OCI-LY1 (cell line): Measurements from ENCODE around the gene PREX1.

Experiments
- EZH2 ChIP-seq: fragments of 200-600 bp; sonication (generic), shearing (Covaris generic); IDR thresholded peaks from 2 replicates; pipeline ENCODE4 v1.8.0; 2017; ENCODE audit warnings: borderline replicate concordance, mixed run types, mild to moderate bottlenecking, antibody characterized with exemption, low read length, moderate library complexity, mixed read lengths
- TF ChIP-seq, protein P1 (sequence below): fragments of 200-600 bp; sonication (generic), shearing (Covaris generic); IDR thresholded peaks from 2 replicates; pipeline ENCODE4 v1.5.1; 2017; ENCODE audit warnings: mild to moderate bottlenecking, antibody characterized with exemption, low read length, moderate library complexity, mixed read lengths

DNA sequence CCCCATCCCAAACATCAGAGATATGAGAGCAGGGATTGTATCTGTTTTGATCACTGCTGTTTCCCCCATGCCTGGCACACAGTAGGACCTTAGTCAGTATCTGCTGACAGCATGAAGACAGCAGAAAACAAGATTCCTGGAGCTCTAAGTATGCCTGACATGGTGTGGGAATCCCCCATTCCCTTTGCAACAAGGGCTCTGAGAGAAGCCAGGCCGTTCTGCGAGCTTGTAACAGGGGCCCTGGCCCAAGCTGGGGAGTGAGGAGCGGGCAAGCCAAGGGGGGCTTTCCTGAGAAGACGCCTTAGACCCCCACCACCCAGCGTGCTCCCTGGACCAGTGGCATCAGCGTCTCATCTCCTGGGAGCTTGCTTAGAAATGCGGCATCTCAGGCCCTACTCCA, 25.2 kb downstream of the PREX1 start:
- TF ChIP-seq, protein P1, sequence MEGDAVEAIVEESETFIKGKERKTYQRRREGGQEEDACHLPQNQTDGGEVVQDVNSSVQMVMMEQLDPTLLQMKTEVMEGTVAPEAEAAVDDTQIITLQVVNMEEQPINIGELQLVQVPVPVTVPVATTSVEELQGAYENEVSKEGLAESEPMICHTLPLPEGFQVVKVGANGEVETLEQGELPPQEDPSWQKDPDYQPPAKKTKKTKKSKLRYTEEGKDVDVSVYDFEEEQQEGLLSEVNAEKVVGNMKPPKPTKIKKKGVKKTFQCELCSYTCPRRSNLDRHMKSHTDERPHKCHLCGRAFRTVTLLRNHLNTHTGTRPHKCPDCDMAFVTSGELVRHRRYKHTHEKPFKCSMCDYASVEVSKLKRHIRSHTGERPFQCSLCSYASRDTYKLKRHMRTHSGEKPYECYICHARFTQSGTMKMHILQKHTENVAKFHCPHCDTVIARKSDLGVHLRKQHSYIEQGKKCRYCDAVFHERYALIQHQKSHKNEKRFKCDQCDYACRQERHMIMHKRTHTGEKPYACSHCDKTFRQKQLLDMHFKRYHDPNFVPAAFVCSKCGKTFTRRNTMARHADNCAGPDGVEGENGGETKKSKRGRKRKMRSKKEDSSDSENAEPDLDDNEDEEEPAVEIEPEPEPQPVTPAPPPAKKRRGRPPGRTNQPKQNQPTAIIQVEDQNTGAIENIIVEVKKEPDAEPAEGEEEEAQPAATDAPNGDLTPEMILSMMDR: no peak
- TF ChIP-seq EZH2: no peak
